ENCODE results near the gene DOCK7.
"Not testable (repeated sequence)": the region's sequence is repeated elsewhere in the genome, so short reads cannot be mapped to it uniquely, and the experiment has no call there.

Gene DOCK7

DNA sequence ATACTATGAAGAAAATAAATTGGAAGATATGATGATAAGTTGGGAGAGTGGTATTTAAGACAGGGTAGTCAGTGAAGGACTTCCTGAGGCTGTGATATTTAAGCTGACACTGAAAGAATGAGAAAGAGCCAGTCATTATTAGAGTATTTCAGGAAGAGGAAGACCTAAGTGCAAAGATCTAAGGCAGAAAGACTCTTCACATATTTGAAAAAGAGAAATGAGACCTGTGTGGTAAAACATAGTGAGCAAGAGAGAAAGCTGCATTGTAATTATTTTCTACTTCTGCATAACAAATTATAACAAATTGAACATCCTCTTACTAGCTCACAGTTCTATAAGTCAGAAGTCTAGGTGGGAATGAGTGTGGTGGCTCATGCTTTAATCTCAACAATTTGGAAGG is 34.6 kb upstream of the DOCK7 start:
- H3K9ac ChIP-seq (ENCODE audit: low read length), result no peak overlapping the region
- H3K4me3 ChIP-seq (ENCODE audit: low read length), result no peak overlapping the region
- H3F3A ChIP-seq (ENCODE audit: insufficient read depth, low read length), result no peaks in the 10 kb centered on the region
- H3K4me2 ChIP-seq (ENCODE audit: low read depth, low read length), result no peak overlapping the region
- no peak overlapping the region for H3K27ac ChIP-seq (ENCODE audit: low read length)
- H3K27me3 ChIP-seq (replicated peaks; ENCODE audit: insufficient read depth, low read length), result no peaks in the 10 kb centered on the region
- no peaks in the 10 kb centered on the region for H3K9me2 ChIP-seq (replicated peaks; ENCODE audit: insufficient read depth, low read length)
- H3K4me1 ChIP-seq (ENCODE audit: low read length), result peaks cover 7% of the 10 kb centered on the region
- no peaks in the 10 kb centered on the region for H3K36me3 ChIP-seq (replicated peaks; ENCODE audit: insufficient read depth, low read length)
- DNase-seq, result no peak
- no peaks in the 10 kb centered on the region for H3K79me2 ChIP-seq (ENCODE audit: low read length)
- TF ChIP-seq CTCF (IDR thresholded peaks at IDR 0.05; ENCODE audit: low read length) (no peak), EZH2 (optimal IDR thresholded peaks at IDR 0.05; ENCODE audit: low read depth, low read length) (no peak), EZH2phosphoT487 (IDR thresholded peaks at IDR 0.05; ENCODE audit: low read length) (no peak)
- no peak overlapping the region for H2AFZ ChIP-seq (ENCODE audit: low read length)
- no peaks in the 10 kb centered on the region for H4K20me1 ChIP-seq (ENCODE audit: insufficient read depth, low read length)
- no peaks in the 10 kb centered on the region for H3K9me3 ChIP-seq (replicated peaks; ENCODE audit: insufficient read depth, low read length)

- H3F3A ChIP-seq (ENCODE audit: insufficient read depth, low read length), result no peaks in the 10 kb centered on the region
- H3K36me3 ChIP-seq (replicated peaks; ENCODE audit: insufficient read depth, low read length), result no peaks in the 10 kb centered on the region
- H3K9me3 ChIP-seq (replicated peaks; ENCODE audit: insufficient read depth, low read length), result no peaks in the 10 kb centered on the region
- H3K9me2 ChIP-seq (replicated peaks; ENCODE audit: insufficient read depth, low read length), result no peaks in the 10 kb centered on the region
- H3K27me3 ChIP-seq (replicated peaks; ENCODE audit: insufficient read depth, low read length), result no peaks in the 10 kb centered on the region
- TF ChIP-seq EZH2 (optimal IDR thresholded peaks at IDR 0.05; ENCODE audit: low read depth, low read length) (no peak), EZH2phosphoT487 (IDR thresholded peaks at IDR 0.05; ENCODE audit: low read length) (no peak), CTCF (IDR thresholded peaks at IDR 0.05; ENCODE audit: low read length) (no peak)
- H3K4me1 ChIP-seq (ENCODE audit: low read length), result peaks cover 7% of the 10 kb centered on the region
- no peaks in the 10 kb centered on the region for H3K79me2 ChIP-seq (ENCODE audit: low read length)
- H3K9ac ChIP-seq (ENCODE audit: low read length), result no peak overlapping the region
- no peak overlapping the region for H3K4me3 ChIP-seq (ENCODE audit: low read length)
- no peak overlapping the region for H3K27ac ChIP-seq (ENCODE audit: low read length)
- DNase-seq, result no peak
- H2AFZ ChIP-seq (ENCODE audit: low read length), result no peak overlapping the region
- H3K4me2 ChIP-seq (ENCODE audit: low read depth, low read length), result no peak overlapping the region
- H4K20me1 ChIP-seq (ENCODE audit: insufficient read depth, low read length), result no peaks in the 10 kb centered on the region
These were observed 32.9 kb upstream of the DOCK7 start for GRCh38 chr1:62720946-62721554.

- not testable (repeated sequence) for H3K79me2 ChIP-seq (ENCODE audit: low read length); H3K4me2 ChIP-seq (ENCODE audit: low read depth, low read length); H3K9me2 ChIP-seq (replicated peaks; ENCODE audit: insufficient read depth, low read length); H3K4me3 ChIP-seq (ENCODE audit: low read length); H3F3A ChIP-seq (ENCODE audit: insufficient read depth, low read length); DNase-seq; H3K4me1 ChIP-seq (ENCODE audit: low read length); H4K20me1 ChIP-seq (ENCODE audit: insufficient read depth, low read length); H3K36me3 ChIP-seq (replicated peaks; ENCODE audit: insufficient read depth, low read length); H2AFZ ChIP-seq (ENCODE audit: low read length); H3K9ac ChIP-seq (ENCODE audit: low read length); H3K27ac ChIP-seq (ENCODE audit: low read length); H3K9me3 ChIP-seq (replicated peaks; ENCODE audit: insufficient read depth, low read length); H3K27me3 ChIP-seq (replicated peaks; ENCODE audit: insufficient read depth, low read length)
These were observed 30.2 kb upstream of the DOCK7 start for GRCh38 chr1:62718400-62718799.

DNA sequence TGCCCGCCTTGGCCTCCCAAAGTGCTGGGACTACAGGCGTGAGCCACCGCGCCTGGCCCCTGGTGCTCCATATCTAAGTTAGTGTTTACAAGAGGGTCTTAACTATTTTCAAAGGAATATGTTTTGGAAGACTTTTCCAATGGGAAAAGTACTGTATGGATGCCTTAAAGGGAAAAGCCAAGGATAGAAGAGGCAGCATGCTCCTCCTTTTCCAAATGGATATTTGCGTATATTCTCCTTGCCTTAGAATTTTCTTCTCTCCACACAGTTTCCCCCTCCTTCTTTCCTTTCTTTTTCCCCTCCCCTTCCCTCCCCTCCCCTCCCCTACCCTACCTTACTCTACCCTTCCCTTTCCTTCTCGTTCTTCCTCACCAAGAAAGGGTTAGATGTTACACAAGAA is 29.3 kb upstream of the DOCK7 start:
- Histone ChIP-seq H3K4me2 (ENCODE audit: low read depth, low read length) (no peak overlapping the region), H3K79me2 (ENCODE audit: low read length) (no peaks in the 10 kb centered on the region), H3K4me3 (ENCODE audit: low read length) (no peak overlapping the region), H3K9me3 (replicated peaks; ENCODE audit: insufficient read depth, low read length) (no peaks in the 10 kb centered on the region), H3K27me3 (replicated peaks; ENCODE audit: insufficient read depth, low read length) (no peaks in the 10 kb centered on the region), H3K36me3 (replicated peaks; ENCODE audit: insufficient read depth, low read length) (no peaks in the 10 kb centered on the region), H3K27ac (ENCODE audit: low read length) (no peak overlapping the region), H3K4me1 (ENCODE audit: low read length) (no peaks in the 10 kb centered on the region), H4K20me1 (ENCODE audit: insufficient read depth, low read length) (no peaks in the 10 kb centered on the region), H3K9me2 (replicated peaks; ENCODE audit: insufficient read depth, low read length) (no peaks in the 10 kb centered on the region), H2AFZ (ENCODE audit: low read length) (no peak overlapping the region), H3K9ac (ENCODE audit: low read length) (no peak overlapping the region), H3F3A (ENCODE audit: insufficient read depth, low read length) (no peaks in the 10 kb centered on the region)
- no peak for DNase-seq
- TF ChIP-seq EZH2phosphoT487 (IDR thresholded peaks at IDR 0.05; ENCODE audit: low read length) (no peak), EZH2 (optimal IDR thresholded peaks at IDR 0.05; ENCODE audit: low read depth, low read length) (no peak), CTCF (IDR thresholded peaks at IDR 0.05; ENCODE audit: low read length) (no peak)
